Measurements from ENCODE around the gene ZBTB14. TPM values are rescaled to one million over a fixed set of nuclear protein-coding genes. Genes with fewer than 3 reads are reported as not detected.

Gene ZBTB14
- total RNA-seq: 14.8 and 16.7 TPM in 2 replicates
- long read RNA-seq, transcript ZBTB14-202 (3 exons, 1,814 nt): major isoform, 5 of 21 reads
- long read RNA-seq, transcript ZBTB14-208 (4 exons, 3,350 nt): major isoform, 5 of 21 reads
- long read RNA-seq, partial matches to known transcripts: 0 of 21 reads
- long read RNA-seq, other reads (novel, unspliced or antisense): 6 of 21 reads

DNA sequence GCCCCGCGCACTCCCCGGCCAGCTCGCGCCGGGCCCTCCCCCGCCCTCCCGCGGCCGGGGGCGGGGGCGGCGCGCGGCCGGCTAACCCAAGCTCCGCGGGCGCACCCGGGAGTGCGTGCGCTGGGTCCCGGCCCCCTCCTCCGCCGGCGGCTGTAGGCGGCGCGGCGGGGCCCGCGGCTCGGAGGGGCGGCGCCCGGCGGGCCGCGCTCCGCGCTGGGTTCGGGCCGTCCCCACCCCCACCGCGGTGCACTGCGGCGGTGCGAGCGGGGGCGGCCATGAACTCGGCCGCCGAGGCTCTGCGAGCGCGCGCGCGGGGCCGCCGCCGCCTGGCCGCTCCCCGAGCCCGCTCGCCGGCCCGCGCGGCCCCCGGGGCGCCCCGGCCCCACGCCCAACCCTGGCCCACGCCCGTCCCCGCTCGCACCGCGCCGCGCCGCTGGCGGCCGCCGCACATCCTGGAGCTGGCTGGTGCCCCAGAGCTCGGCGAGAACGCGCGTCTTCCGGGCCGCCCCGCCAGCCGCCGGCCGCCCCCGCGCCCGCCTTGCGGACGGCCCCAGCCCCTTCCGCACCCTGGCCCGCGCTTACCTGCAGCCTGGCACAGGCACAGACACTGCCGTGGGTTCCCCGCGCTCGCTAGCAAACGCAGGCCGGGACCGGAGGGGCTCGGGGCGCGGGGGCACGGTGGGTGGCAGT, at the start of gene ZBTB14:
ZBTB14 (minus strand) TSS at position 496 of the 690 bp plus-strand sequence. CDS start 2,480 bp downstream, outside the sequence.
- H3K4me1 Mint-ChIP-seq (ENCODE audit: low read depth): peaks cover 13% of the 10 kb centered on the region
- peaks cover 13% of the 10 kb centered on the region for H3K36me3 Mint-ChIP-seq (ENCODE audit: insufficient read depth)
- H3K4me3 Mint-ChIP-seq (ENCODE audit: low read depth): peak within 1 kb of the TSS; percentile 91
- peak within 1 kb of the TSS; percentile 97 for H3K27ac Mint-ChIP-seq
- H3K27me3 Mint-ChIP-seq: peaks cover 22% of the 10 kb centered on the region
- no peak for TF ChIP-seq CTCF (IDR thresholded peaks at IDR 0.05; ENCODE audit: unreplicated experiment)
- DNase-seq (ENCODE audit: low spot score, unreplicated experiment): peak; percentile 62
- no peaks in the 10 kb centered on the region for H3K9me3 Mint-ChIP-seq (ENCODE audit: low read depth)

GRCh38 chr18:5339202-5339834, 43.8 kb upstream of the ZBTB14 start:
- H3K9me3 Mint-ChIP-seq (ENCODE audit: low read depth): no peaks in the 10 kb centered on the region
- TF ChIP-seq CTCF (IDR thresholded peaks at IDR 0.05; ENCODE audit: unreplicated experiment): no peak
- DNase-seq (ENCODE audit: low spot score, unreplicated experiment): no peak
- H3K36me3 Mint-ChIP-seq (ENCODE audit: insufficient read depth): no peaks in the 10 kb centered on the region
- H3K27ac Mint-ChIP-seq: no peak overlapping the region
- no peak overlapping the region for H3K4me3 Mint-ChIP-seq (ENCODE audit: low read depth)
- H3K4me1 Mint-ChIP-seq (ENCODE audit: low read depth): peaks cover 1% of the 10 kb centered on the region
- no peaks in the 10 kb centered on the region for H3K27me3 Mint-ChIP-seq

DNA sequence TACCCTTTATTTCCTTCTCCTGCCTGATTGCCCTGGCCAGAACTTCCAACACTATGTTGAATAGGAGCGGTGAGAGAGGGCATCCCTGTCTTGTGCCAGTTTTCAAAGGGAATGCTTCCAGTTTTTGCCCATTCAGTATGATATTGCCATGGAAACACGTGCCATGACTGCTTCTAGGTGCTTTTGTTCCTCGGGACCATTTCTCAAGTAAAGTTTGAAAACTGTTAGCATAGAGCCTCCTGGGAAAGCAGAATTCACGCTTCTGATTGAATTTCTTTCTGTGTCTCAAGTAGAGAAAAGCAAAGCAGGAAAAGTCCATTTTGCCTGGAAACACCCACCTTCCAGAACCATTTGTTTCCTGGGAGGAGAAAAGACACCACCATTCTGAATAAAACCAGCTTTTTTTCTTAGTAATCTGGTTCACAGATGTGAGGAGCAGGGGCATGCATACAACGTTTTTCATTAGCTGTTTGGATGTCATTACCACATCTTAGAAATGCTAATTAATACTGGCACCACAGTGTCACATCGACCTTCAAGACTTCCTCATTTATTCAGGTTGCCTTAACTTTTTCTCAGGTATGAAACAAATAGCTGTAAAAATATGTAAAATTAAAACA, 39.0 kb upstream of the ZBTB14 start:
- DNase-seq (ENCODE audit: low spot score, unreplicated experiment): no peak
- Mint-ChIP-seq H3K27me3 (no peaks in the 10 kb centered on the region), H3K27ac (no peak overlapping the region), H3K9me3 (ENCODE audit: low read depth) (no peaks in the 10 kb centered on the region), H3K4me1 (ENCODE audit: low read depth) (no peaks in the 10 kb centered on the region), H3K4me3 (ENCODE audit: low read depth) (no peak overlapping the region), H3K36me3 (ENCODE audit: insufficient read depth) (no peaks in the 10 kb centered on the region)
- TF ChIP-seq CTCF (IDR thresholded peaks at IDR 0.05; ENCODE audit: unreplicated experiment): no peak

DNA sequence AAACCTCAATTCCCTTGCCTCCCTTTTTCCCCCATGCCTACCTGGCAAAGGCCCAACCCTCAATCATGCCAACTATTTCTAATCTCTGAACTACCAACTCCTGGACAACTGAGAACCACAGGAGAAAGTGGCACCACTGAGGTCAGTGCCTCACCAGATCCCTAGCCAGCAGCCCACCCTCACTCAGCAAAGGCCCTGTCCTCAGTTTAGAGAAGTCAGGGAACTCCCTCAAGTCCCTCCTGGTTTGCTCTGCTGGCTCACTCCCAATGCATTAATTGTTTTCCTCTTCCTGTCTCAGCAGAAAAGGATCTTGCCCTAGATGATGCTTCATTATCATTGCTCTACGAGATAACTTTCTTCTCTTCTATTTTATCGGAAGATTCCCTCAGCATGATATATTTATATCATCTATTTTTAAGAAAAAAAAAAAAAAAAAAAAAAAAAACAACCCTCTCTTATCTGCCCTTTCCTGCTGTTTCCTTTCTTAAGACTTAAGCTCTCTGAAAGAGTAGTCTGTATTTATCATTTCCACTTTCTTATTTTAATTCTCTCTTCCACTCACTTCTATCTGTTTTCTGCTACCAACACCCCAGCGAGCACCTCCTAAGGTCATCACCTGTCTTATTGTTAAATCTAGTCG, 22.7 kb upstream of the ZBTB14 start:
- no peak overlapping the region for H3K27ac Mint-ChIP-seq
- H3K4me3 Mint-ChIP-seq (ENCODE audit: low read depth): no peak overlapping the region
- H3K27me3 Mint-ChIP-seq: no peaks in the 10 kb centered on the region
- H3K9me3 Mint-ChIP-seq (ENCODE audit: low read depth): no peaks in the 10 kb centered on the region
- TF ChIP-seq CTCF (IDR thresholded peaks at IDR 0.05; ENCODE audit: unreplicated experiment): no peak
- no peaks in the 10 kb centered on the region for H3K36me3 Mint-ChIP-seq (ENCODE audit: insufficient read depth)
- no peaks in the 10 kb centered on the region for H3K4me1 Mint-ChIP-seq (ENCODE audit: low read depth)
- no peak for DNase-seq (ENCODE audit: low spot score, unreplicated experiment)

- Mint-ChIP-seq H3K4me1 (ENCODE audit: low read depth) (no peaks in the 10 kb centered on the region), H3K36me3 (ENCODE audit: insufficient read depth) (no peaks in the 10 kb centered on the region), H3K27me3 (no peaks in the 10 kb centered on the region), H3K27ac (no peak overlapping the region), H3K9me3 (ENCODE audit: low read depth) (no peaks in the 10 kb centered on the region), H3K4me3 (ENCODE audit: low read depth) (no peak overlapping the region)
- DNase-seq (ENCODE audit: low spot score, unreplicated experiment): no peak
- no peak for TF ChIP-seq CTCF (IDR thresholded peaks at IDR 0.05; ENCODE audit: unreplicated experiment)
Measured at GRCh38 chr18:5317186-5317585, 21.7 kb upstream of the ZBTB14 start.
